A673 (cell line): ENCODE results near the gene PPP1R12C.

Experiments
- CTCF ChIP-seq: fragments of 300-800, 200-600 bp; sonication (generic); conservative IDR thresholded peaks from 2 replicates; pipeline ENCODE4 v1.5.1; 2017; ENCODE audit warnings: low read depth, mild to moderate bottlenecking, antibody characterized with exemption, low read length, moderate library complexity, mixed read lengths
- EZH2 ChIP-seq: fragments of 200-600 bp; sonication (generic); IDR thresholded peaks from 2 replicates; pipeline ENCODE4 v1.6.1; 2017; ENCODE audit warnings: borderline replicate concordance, low read depth, mild to moderate bottlenecking, mixed read lengths, antibody characterized with exemption, low read length; ENCODE audit not compliant: poor library complexity, severe bottlenecking

- no peak for TF ChIP-seq EZH2
- TF ChIP-seq CTCF = no peak
Observed at GRCh38 chr19:55146705-55147273, 29.4 kb upstream of the PPP1R12C start.
